ENCODE results near the gene SMIM35. TPM values are rescaled to one million over a fixed set of nuclear protein-coding genes. Genes with fewer than 3 reads are reported as not detected.

Gene SMIM35
- total RNA-seq, 1 experiment from 2014 or later, result not detected

DNA sequence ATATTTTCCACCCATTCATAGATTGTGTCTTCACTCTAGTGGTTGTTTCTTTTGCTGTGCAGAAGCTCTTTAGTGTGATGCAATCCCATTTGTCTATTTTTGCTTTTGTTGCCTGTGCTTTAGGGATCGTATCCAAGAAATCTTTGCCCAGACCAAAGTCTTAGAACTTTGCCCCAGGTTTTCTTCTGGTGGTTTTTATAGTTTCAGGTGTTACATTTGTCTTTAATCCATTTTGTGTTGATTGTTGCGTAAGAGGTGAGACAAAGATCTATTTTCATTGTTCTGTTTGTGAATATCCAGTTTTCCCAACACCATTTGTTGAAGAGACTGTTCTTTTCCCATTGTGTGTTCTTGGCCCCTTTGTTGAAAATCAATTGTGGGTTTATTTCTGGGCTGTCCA, 94.1 kb downstream of the SMIM35 start:
- Mint-ChIP-seq H3K4me1 (peaks cover 3 to 9% of the 10 kb centered on the region in 2 experiments; a peak in 2 of 4 replicates), H3K27ac (no peak overlapping the region), H3K4me3 (no peak overlapping the region), H3K36me3 (ENCODE audit: insufficient read depth in 1 of 3, low read depth in 3 of 3) (no peaks in the 10 kb centered on the region; a peak in 1 of 7 replicates), H3K27me3 (ENCODE audit: low read depth) (peaks cover 31% of the 10 kb centered on the region), H3K9me3 (no peaks in the 10 kb centered on the region)
- Histone ChIP-seq H4K8ac (replicated peaks; ENCODE audit: insufficient read length, low read depth, low read length) (no peak overlapping the region), H3K4me1 (ENCODE audit: insufficient read depth, low read length) (no peaks in the 10 kb centered on the region; the same call in 1 of the 2 replicates), H2BK20ac (ENCODE audit: low read depth, low read length, poor library complexity, severe bottlenecking) (no peak overlapping the region), H3K23ac (ENCODE audit: insufficient read length, low read depth, low read length) (no peak overlapping the region), H2AFZ (ENCODE audit: low read length) (no peak overlapping the region), H3K56ac (ENCODE audit: insufficient read length, low read depth, low read length) (no peak overlapping the region), H4K20me1 (ENCODE audit: control insufficient read depth, insufficient read depth, insufficient read length) (no peaks in the 10 kb centered on the region), H2BK120ac (ENCODE audit: low read depth, low read length, poor library complexity, severe bottlenecking) (no peak overlapping the region), H3K18ac (ENCODE audit: insufficient read length, low read depth, low read length) (no peak overlapping the region), H3K4ac (ENCODE audit: low read depth, low read length) (no peak overlapping the region), H4K91ac (ENCODE audit: insufficient read length, low read depth, low read length) (no peak overlapping the region), H3K79me2 (ENCODE audit: insufficient read depth, low read length) (no peaks in the 10 kb centered on the region), H3K14ac (ENCODE audit: insufficient read depth, low read length) (no peak overlapping the region), H3K27me3 (ENCODE audit: insufficient read depth, low read length) (peaks cover 3% of the 10 kb centered on the region; the same call in 1 of the 2 replicates), H2BK5ac (ENCODE audit: insufficient read length, low read length) (no peak overlapping the region), H3K9me3 (ENCODE audit: control insufficient read depth, low read depth, low read length) (no peaks in the 10 kb centered on the region), H2AK5ac (ENCODE audit: insufficient read length, low read length) (no peak overlapping the region), H3K9ac (ENCODE audit: extremely low read depth, insufficient read length, low read length) (no peak overlapping the region), H3K23me2 (ENCODE audit: insufficient read length, low read depth, low read length, poor library complexity, severe bottlenecking) (no peaks in the 10 kb centered on the region), H3T11ph (ENCODE audit: low read length) (no peak overlapping the region), H3K4me2 (ENCODE audit: insufficient read depth, insufficient read length, low read length) (no peak overlapping the region), H2BK12ac (ENCODE audit: insufficient read length, low read depth, low read length) (no peak overlapping the region), H3K79me1 (ENCODE audit: insufficient read depth, low read depth, low read length, poor library complexity, severe bottlenecking) (no peaks in the 10 kb centered on the region), H4K5ac (ENCODE audit: insufficient read length, low read depth, low read length) (no peak overlapping the region), H3K27ac (ENCODE audit: insufficient read length, low read depth, low read length) (no peak overlapping the region), H2BK15ac (ENCODE audit: low read depth, low read length) (no peak overlapping the region)
- DNase-seq, result no peak
- WGBS (ENCODE audit: extremely low coverage, insufficient read length, low lambda C conversion rate), result no CpG with 5 or more reads among the region's 2 CpGs
- TF ChIP-seq, protein P1, sequence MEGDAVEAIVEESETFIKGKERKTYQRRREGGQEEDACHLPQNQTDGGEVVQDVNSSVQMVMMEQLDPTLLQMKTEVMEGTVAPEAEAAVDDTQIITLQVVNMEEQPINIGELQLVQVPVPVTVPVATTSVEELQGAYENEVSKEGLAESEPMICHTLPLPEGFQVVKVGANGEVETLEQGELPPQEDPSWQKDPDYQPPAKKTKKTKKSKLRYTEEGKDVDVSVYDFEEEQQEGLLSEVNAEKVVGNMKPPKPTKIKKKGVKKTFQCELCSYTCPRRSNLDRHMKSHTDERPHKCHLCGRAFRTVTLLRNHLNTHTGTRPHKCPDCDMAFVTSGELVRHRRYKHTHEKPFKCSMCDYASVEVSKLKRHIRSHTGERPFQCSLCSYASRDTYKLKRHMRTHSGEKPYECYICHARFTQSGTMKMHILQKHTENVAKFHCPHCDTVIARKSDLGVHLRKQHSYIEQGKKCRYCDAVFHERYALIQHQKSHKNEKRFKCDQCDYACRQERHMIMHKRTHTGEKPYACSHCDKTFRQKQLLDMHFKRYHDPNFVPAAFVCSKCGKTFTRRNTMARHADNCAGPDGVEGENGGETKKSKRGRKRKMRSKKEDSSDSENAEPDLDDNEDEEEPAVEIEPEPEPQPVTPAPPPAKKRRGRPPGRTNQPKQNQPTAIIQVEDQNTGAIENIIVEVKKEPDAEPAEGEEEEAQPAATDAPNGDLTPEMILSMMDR (conservative IDR thresholded peaks at IDR 0.05), result no peak

All from H9 (cell line).